Epithelial cell of esophagus (primary cell): ENCODE measurements around the gene RRM2.

ENCODE experiments used
- DNase-seq: peaks from one replicate; pipeline ENCODE4 v3.0.0; 2010; ENCODE audit warnings: low read depth
- H3K4me3 ChIP-seq: 2 replicates; pipeline ENCODE4 v1.5.1; 2011; ENCODE audit warnings: mild to moderate bottlenecking, low read length, control low read depth
- TF ChIP-seq, protein P1 (sequence below): IDR thresholded peaks from 2 replicates; pipeline ENCODE4 v1.5.1; 2011; ENCODE audit warnings: low read depth, mild to moderate bottlenecking, low read length, control low read depth, inconsistent platforms; ENCODE audit not compliant: insufficient read depth; ENCODE audit errors: missing control alignments

The RRM2 gene

DNA sequence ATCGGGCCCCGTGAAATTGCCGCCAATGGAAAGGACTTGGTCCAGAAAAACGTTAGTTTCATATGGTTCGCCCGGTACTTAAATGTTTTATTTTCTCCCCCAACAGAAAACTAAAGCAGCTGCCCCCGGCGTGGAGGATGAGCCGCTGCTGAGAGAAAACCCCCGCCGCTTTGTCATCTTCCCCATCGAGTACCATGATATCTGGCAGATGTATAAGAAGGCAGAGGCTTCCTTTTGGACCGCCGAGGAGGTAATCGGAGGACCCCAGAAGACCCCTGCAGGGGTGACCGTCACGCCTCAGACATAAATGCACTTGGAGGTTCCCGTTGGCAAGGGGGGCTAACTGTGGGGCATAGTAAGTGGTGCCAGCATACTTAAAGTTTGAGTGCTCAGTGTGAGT lies 742 bp downstream of the RRM2 start:
- no peak for DNase-seq

DNA sequence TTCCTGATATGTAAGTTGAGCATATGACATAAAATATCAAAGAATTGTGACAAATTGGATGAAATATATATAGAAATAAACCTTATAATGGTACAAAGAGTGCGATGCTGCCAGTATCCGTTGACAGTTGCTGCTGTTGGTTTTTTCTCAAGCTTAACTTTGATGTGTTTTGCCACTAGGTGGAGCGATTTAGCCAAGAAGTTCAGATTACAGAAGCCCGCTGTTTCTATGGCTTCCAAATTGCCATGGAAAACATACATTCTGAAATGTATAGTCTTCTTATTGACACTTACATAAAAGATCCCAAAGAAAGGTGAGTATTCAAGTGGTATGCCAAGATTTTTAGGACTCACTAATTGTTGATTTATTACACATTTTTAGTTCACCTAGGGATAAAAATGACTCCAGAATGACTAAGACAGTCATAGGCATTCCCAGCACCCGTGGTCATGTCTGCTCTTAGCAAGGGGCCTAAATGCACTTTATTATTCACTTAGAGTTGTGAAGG lies 2.1 kb downstream of the RRM2 start:
- DNase-seq = peak; percentile 78
- peak overlapping the region; percentile 2 for H3K4me3 ChIP-seq
- TF ChIP-seq, protein P1, sequence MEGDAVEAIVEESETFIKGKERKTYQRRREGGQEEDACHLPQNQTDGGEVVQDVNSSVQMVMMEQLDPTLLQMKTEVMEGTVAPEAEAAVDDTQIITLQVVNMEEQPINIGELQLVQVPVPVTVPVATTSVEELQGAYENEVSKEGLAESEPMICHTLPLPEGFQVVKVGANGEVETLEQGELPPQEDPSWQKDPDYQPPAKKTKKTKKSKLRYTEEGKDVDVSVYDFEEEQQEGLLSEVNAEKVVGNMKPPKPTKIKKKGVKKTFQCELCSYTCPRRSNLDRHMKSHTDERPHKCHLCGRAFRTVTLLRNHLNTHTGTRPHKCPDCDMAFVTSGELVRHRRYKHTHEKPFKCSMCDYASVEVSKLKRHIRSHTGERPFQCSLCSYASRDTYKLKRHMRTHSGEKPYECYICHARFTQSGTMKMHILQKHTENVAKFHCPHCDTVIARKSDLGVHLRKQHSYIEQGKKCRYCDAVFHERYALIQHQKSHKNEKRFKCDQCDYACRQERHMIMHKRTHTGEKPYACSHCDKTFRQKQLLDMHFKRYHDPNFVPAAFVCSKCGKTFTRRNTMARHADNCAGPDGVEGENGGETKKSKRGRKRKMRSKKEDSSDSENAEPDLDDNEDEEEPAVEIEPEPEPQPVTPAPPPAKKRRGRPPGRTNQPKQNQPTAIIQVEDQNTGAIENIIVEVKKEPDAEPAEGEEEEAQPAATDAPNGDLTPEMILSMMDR = peak; percentile 62

More for the DNA sequence above, 742 bp downstream of the RRM2 start:
- H3K4me3 ChIP-seq = peak overlapping the region; percentile 61
- TF ChIP-seq, protein P1 = no peak

DNA sequence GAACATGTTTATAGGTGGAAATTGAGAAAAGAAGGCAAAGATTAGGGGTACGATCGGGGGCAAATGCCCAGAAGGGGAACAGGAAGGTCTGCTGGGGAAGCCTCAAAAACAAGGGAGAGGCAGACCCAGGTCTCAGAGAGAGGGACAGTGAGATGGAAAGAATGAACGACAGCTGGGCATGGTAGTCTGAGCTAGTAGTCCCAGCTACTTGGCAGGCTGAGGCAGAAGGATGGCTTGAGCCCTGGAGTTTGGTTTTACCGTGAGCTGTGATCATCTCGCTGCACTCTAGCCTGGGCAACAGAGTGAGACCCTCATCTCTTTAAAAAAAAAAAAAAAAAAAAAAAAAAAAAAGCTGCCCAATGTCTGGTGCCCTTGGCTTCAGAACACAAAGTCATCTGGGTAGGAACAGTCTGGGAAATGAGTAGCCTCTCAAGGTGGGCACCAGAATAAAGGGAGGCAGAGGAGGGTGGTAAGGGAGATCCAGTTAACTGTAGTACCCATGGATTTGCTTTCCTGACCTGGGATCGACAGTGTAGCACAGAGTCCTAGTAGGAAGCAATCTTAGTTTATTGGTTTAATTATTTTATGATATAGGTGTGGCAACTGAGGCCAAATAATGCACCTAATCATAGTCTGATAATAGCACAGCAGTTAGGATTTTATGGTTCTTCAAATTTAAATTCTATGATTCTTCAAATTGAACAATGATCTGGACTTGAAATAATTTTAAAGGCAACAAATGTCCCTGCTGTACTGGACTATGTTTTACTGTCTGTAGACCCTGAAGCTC lies 3.5 kb downstream of the RRM2 start:
- no peak overlapping the region for H3K4me3 ChIP-seq
- TF ChIP-seq, protein P1 = no peak
- DNase-seq = no peak

DNA sequence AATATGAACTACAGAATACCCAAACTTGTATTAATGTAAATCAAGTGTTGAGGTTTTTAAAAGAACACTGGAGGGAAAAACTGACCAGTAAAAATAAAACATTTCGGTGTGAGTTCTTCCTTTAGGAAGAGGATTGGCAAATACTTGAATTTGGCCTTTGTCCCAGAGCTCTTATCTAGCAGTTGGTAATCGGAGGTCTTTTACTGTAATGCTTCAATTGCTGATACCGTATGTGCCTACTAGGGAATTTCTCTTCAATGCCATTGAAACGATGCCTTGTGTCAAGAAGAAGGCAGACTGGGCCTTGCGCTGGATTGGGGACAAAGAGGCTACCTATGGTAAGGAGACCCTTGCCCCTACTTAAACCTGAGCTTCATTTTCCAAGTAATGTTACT lies 4.1 kb downstream of the RRM2 start:
- no peak for DNase-seq
- no peak overlapping the region for H3K4me3 ChIP-seq
- TF ChIP-seq, protein P1 = no peak

DNA sequence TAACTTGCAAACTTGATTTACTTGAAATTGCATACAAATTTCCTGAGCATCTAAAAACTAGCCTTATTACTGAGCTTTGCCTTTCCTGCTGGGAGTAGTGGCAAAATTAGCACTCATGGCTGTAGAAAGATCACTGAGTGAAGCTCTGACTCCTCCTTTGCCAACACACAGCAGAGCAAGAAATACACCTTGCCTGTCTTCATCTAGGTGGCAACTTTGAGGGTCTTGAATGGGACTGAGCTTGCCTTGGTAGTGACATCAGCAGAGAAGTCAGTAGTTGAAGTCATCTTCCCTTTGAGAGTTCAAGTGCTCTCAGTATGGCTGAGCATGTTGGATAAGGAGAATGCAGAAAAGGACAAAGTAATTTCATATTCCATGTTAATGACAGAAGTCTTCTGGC lies 5.9 kb downstream of the RRM2 start:
- DNase-seq = no peak
- H3K4me3 ChIP-seq = no peak overlapping the region
- TF ChIP-seq, protein P1 = no peak

DNA sequence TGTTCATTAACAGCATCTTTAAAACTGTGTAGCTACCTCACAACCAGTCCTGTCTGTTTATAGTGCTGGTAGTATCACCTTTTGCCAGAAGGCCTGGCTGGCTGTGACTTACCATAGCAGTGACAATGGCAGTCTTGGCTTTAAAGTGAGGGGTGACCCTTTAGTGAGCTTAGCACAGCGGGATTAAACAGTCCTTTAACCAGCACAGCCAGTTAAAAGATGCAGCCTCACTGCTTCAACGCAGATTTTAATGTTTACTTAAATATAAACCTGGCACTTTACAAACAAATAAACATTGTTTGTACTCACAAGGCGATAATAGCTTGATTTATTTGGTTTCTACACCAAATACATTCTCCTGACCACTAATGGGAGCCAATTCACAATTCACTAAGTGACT lies 7.0 kb downstream of the RRM2 start:
- no peak for DNase-seq
- no peak overlapping the region for H3K4me3 ChIP-seq
- TF ChIP-seq, protein P1 = no peak
